ENCODE data around the gene BRINP2.

GRCh38 chr1:177249231-177249630 lies 78.5 kb downstream of the BRINP2 start:
- TF ChIP-seq CTCF (optimal IDR thresholded peaks at IDR 0.05 in 1 of 3, IDR thresholded peaks at IDR 0.05 in 1 of 3, conservative IDR thresholded peaks at IDR 0.05 in 1 of 3; ENCODE audit: extremely low read depth in 1 of 3, insufficient read depth in 2 of 3, low read length in 3 of 3) (no peak), EZH2 (IDR thresholded peaks at IDR 0.05; ENCODE audit: low read length) (no peak)

All from keratinocyte (primary cell).